DMS114 treated with DMSO at 0.1 percent for 48 hours (cell line): ENCODE results near the gene SRPK2.
A peak's percentile ranks its signal among the peaks of the same experiment; 100 is the strongest.
"Not testable (repeated sequence)": the region's sequence is repeated elsewhere in the genome, so short reads cannot be mapped to it uniquely, and the experiment has no call there.

ENCODE experiments used
- DNase-seq: peaks from one replicate; lab custom pipeline; 2025; ENCODE audit not compliant: unreplicated experiment; lab: John Stamatoyannopoulos, UW

SRPK2 gene

GRCh38 chr7:105388356-105389087, at the start of gene SRPK2:
SRPK2 (minus strand) TSS chr7:105388921.
- no peak for DNase-seq

- DNase-seq = no peak
These were observed 49.5 kb upstream of the SRPK2 start for GRCh38 chr7:105438254-105438653.

GRCh38 chr7:105437356-105437755, 48.6 kb upstream of the SRPK2 start:
- not testable (repeated sequence) for DNase-seq

GRCh38 chr7:105429746-105430612, 41.3 kb upstream of the SRPK2 start:
- no peak for DNase-seq

- no peak for DNase-seq
These were observed 38.0 kb upstream of the SRPK2 start for GRCh38 chr7:105426606-105427146.

- no peak for DNase-seq
These were observed 35.3 kb upstream of the SRPK2 start for GRCh38 chr7:105423987-105424386.

- DNase-seq = no peak
These were observed 25.2 kb upstream of the SRPK2 start for GRCh38 chr7:105413887-105414437.

GRCh38 chr7:105410774-105411173, 22.1 kb upstream of the SRPK2 start:
- DNase-seq = not testable (repeated sequence)

GRCh38 chr7:105409775-105410174, 21.1 kb upstream of the SRPK2 start:
- DNase-seq = not testable (repeated sequence)

GRCh38 chr7:105408791-105409410, 20.2 kb upstream of the SRPK2 start:
- DNase-seq = no peak

- DNase-seq = no peak
These were observed 14.4 kb upstream of the SRPK2 start for GRCh38 chr7:105403128-105403527.

- DNase-seq = no peak
These were observed 13.7 kb upstream of the SRPK2 start for GRCh38 chr7:105402221-105403095.

- DNase-seq = peak; percentile 28
These were observed 10.5 kb upstream of the SRPK2 start for GRCh38 chr7:105399043-105399725.

- DNase-seq = no peak
These were observed 7.8 kb upstream of the SRPK2 start for GRCh38 chr7:105396566-105396965.

- no peak for DNase-seq
These were observed 2.7 kb upstream of the SRPK2 start for GRCh38 chr7:105391429-105391828.

- DNase-seq = no peak
These were observed 1.2 kb upstream of the SRPK2 start for GRCh38 chr7:105389889-105390288.

- peak; percentile 52 for DNase-seq
These were observed 448 bp upstream of the SRPK2 start for GRCh38 chr7:105389088-105389650.

GRCh38 chr7:105387508-105388355, 989 bp downstream of the SRPK2 start:
- peak; percentile 30 for DNase-seq
